ENCODE data around the gene TNNT3.
"Not testable (repeated sequence)": the region's sequence is repeated elsewhere in the genome, so short reads cannot be mapped to it uniquely, and the experiment has no call there.

TNNT3 gene

GRCh38 chr11:1935156-1936071, 15.9 kb downstream of the TNNT3 start:
- no peak for ATAC-seq

DNA sequence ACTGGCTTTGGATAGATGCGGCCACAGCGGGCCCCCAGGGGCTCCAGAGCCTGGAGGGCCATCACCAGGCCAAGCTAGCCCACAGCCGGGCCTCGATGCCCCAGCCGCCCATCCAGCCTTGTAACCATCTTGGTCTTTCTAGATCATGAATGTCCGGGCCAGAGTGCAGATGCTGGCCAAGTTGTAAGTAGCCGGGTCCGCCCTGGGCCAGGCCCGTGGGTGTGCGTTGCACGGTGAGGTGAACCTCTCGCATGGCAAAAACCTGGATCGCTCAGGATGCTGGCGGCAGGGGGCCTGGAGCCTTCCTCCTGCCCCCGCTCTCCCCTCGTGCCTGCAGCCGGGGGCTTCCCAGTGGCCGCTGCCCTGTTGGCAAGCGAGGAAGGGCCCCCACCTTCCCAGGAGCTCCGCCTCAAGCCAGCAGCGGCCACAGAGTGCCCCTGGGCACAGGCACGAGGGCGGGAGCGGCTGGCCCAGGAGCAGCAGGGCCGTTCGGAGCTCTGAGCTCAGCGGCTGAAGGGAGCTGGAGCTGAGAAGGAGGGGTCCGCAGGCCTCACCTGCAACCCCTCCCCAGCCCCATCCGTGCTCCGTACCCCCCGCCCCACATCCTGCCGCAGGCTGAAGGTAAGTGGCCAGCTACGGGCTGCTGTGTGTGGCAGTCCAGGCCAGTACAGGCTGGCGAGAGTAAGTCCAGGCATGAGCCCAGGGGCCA, 16.7 kb downstream of the TNNT3 start:
- ATAC-seq, result no peak

GRCh38 chr11:1936781-1937615, 17.5 kb downstream of the TNNT3 start:
- ATAC-seq, result no peak

GRCh38 chr11:1937616-1938342, 18.3 kb downstream of the TNNT3 start:
- no peak for ATAC-seq

GRCh38 chr11:1938343-1939005, 19.0 kb downstream of the TNNT3 start:
- no peak for ATAC-seq

- ATAC-seq, result no peak
Measured at GRCh38 chr11:1939006-1939625, 19.6 kb downstream of the TNNT3 start.

- ATAC-seq, result not testable (repeated sequence)
Measured at GRCh38 chr11:1939788-1940187, 20.3 kb downstream of the TNNT3 start.

GRCh38 chr11:1942558-1943260, 23.2 kb downstream of the TNNT3 start:
- no peak for ATAC-seq

DNA sequence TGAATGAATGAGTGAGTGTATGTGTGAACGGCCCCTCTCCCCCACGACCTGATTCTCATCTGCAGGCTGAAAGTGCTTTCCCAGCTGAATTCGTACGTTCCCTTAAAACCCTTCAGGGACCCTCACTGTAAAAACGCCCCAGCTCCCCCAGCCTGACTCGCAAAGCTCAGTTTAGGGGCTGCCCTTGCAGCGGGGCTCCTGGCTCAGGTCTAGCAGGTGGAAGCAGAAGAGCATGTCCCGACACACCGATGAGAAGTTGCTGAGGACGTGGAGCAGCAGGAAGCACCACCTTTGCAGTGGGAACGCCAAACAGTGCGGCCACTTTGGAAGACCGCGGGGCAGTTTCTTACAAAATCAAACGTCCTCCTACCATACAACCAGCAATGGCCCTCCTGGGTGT, 24.1 kb downstream of the TNNT3 start:
- no peak for ATAC-seq

- ATAC-seq, result no peak
Measured at GRCh38 chr11:1943977-1944376, 24.5 kb downstream of the TNNT3 start.

DNA sequence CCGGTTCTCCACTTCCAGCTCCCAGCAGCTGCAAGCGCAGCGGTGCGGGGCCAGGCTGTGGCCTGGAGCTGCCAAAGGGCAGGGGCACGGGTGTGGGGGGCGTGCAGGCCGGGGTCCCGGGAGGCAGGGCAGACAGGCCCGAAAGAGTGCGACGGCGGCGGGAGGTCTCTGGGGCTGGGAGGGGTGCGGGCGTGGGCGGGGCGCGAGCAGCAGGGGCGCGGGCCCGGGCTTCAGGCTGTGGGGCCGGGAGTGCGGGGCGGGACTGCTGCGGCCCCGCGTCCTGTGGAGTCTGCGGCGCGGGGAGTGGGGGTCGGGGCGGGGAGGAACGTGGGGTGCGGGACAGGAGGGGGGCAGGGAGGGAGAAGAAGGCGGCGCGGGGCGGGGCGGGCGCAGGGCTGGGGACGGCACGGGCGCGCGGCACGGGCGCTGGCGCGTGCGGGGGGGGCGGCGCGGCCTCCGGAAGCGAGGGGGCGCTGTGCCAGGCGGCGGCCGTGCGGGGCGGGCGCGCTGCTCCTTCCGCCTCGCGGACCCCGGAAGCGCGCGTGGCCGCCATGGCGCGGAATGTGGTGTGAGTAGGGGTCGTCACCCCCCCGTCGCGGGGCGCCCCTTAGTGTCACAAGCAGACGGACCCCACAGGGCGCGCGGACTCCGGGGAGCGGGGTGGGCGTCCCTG, 27.4 kb downstream of the TNNT3 start, which contains the start of gene MRPL23:
TSS of gene MRPL23 (plus strand) at position 521 of the 673 bp plus-strand sequence. CDS start at position 552, 31 bp downstream.
- peak; percentile 80 to 89 for ATAC-seq

DNA sequence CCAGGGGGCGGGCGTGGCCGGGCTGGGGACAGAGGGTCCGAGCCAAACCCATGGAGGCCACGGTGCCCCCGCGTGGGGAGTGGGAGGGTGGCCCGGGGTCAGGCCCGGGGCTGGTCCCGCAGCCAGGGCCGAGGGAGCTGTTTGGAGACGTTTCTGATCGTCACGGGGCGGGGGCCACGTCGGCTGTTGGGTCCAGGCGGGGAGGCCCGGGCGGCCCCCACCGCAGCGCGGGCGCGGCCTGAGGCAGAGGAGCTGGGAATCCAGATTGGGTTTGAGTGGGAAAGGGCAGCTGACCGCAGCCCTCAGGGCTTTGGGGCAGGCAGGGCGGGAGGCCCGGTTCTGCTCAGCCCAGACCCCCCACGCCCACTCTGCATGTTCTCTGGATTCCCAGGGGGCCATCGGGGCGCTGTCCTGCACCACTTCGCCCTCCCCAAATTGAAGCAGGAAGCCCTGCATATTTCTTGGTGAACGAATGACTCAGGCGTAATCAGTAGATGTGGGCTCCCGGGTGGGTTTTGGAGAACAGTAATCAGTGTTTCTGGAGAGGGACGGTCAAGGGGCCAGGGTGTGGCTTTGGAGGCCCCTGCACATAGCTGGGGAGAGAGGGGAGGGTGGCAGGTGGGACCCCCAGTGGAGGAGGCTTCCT, 28.2 kb downstream of the TNNT3 start:
- peak in 1 of 2 donors; percentile 23 for ATAC-seq

DNA sequence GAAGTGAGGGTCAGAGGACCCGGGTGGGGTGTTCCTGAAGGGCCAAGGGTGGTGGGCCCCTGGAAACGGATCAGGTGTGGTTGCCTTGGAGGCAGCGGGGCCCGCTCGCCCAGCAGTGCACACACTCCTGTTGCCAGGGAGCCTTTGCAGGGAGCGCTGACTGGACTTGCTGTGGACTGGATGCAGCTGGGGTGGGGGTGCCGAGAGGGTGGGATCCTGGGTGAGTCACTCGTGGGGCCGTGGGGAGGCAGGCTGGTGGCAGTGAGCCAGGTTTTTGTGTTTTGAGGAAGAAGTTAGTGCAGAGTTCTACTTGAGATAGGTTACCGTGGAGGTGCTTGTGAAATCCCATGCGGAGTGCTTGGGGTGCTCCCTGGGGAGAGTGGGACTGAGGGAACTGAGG, 28.9 kb downstream of the TNNT3 start:
- no peak for ATAC-seq

DNA sequence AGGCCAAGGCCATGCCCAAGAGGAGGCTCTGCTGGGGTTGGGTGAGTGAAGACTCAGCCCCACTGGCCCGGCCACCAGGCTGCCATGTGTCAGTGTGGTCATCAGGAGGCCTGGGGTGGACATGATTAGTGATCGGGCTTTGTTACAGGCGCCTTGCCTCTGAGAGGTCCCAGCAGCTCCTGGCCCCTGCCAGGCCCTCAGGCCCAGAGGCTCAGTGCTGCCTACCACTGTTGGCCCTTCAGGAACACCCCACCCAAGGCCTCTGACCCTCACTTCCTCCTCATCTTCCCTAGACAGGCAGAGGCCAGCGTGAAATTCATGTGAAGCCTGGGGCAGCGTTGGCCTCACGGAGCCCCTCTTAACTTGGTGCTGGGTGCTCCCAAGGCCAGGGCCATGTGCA, 29.8 kb downstream of the TNNT3 start:
- no peak for ATAC-seq

- ATAC-seq, result no peak
Measured at GRCh38 chr11:1949922-1950321, 30.4 kb downstream of the TNNT3 start.

DNA sequence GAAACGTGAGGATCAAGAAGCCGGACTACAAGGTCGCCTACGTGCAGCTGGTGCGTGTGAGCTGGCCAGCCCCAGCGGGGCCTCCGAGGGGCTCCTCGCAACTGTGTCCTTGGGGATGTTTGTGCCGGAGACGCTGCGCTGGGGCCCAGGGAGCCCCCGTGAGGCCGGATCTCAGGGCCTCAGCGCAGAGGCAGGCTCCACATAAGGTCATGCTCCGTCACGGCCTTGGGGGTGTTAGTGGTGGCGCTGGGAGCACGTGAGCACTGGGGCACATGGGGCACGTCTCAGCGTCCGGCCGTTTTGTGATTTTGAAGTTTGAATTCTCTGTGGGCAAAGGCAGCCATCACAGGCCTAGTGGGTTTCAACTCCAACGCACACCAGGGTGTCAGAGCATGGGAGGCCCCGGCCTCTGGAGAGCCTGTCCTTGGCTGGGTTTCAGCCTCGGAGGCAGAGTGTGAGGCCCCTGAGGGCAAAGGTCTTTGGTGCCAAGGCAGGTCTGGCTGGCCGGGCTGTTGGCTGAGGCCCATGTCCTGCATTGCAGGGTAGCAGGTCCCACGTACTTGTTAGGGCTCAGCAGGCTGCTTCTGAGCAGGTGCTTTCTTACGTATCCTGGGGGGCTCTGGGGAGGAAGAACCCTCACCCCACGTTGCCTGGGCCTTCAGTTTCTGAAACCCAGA, 33.4 kb downstream of the TNNT3 start:
- no peak for ATAC-seq

DNA sequence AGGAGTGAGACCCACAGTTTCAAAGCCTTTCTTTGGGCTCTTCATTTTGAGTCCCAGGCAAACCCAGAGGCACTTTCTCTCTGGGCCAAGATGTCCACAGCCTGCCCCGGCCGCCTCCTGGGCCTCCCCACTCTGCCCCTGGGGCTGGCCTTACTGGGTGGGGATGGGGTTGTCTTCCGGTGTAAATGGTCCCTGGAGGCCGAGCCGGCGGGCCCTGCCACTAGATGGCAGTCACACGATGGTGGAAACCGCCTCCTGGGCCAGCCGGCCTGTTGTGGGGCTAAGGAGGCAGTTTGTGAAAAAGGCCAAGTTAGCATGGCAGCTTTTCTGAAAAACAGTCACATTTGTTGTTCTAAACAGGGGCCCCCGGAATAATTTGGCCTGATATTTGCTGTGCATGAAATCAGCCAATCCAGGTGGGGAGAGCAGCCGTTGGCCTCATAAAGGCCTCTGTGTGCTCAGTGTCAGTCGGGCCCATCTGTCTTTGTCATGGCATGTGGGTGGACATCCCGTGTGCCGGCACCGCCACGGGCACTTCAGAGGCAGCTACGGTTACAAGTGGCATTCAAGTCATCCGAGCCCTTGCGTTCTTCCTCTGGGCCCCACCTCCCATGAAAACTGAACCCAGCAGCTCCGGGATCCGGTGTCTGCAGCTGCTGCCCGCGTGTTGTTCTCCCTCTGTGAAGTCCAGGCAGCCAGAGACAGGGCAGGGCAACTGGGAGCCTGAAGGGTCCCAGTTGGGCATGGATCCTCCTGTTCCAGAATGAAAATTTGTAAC, 34.2 kb downstream of the TNNT3 start:
- ATAC-seq, result peak; percentile 55 to 76

GRCh38 chr11:1958367-1958766, 38.9 kb downstream of the TNNT3 start:
- ATAC-seq, result no peak

Measured in activated CD4-positive, CD25-positive, alpha-beta regulatory T cell treated with anti-CD3 and anti-CD28 coated beads, Interleukin-2, amount 50 U/mL, for 24 hours (primary cell).